ENCODE data around the gene ABCA4. TPM values are rescaled to one million over a fixed set of nuclear protein-coding genes. Genes with fewer than 3 reads are reported as not detected.
"Not testable (repeated sequence)": the region's sequence is repeated elsewhere in the genome, so short reads cannot be mapped to it uniquely, and the experiment has no call there.

Gene ABCA4
- not detected for polyA plus RNA-seq

DNA sequence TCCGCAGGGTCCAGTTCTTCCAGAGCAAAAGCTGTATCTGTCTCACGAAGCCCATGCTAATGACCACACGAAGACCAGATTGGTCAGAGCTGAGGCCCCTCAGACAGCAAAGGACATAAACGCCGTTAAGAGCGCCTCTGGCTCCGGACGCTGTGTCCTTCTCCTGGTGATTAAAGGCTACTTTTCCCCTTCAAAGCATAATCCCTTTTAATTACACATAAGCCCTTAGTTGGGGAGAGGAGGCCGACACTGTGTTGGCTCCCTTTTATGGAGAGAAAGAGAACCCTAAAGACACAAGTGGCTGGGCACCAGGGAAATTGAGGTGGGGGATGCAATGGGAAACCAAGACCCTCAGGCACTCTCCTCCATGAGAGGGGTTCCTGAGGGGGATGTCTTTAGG, at the start of gene ABCA4:
TSS of gene ABCA4 (minus strand) at position 158 of the 400 bp plus-strand sequence. CDS start at position 55, 103 bp downstream.
- Mint-ChIP-seq H3K27me3 (peaks cover 12% of the 10 kb centered on the region), H3K9me3 (no peaks in the 10 kb centered on the region), H3K4me1 (no peaks in the 10 kb centered on the region), H3K27ac (no peak within 1 kb of the TSS), H3K36me3 (peaks cover 2% of the 10 kb centered on the region), H3K4me3 (no peak within 1 kb of the TSS)

- Mint-ChIP-seq H3K36me3 (no peaks in the 10 kb centered on the region), H3K27ac (no peak overlapping the region), H3K27me3 (peaks cover 2% of the 10 kb centered on the region), H3K9me3 (peaks cover 0 to 1% (median 0%) of the 10 kb centered on the region in 3 donors), H3K4me1 (no peaks in the 10 kb centered on the region), H3K4me3 (no peak overlapping the region)
Observed at GRCh38 chr1:94169126-94169525, 48.2 kb upstream of the ABCA4 start.

GRCh38 chr1:94165843-94166242, 44.9 kb upstream of the ABCA4 start:
- no peak overlapping the region for H3K27ac Mint-ChIP-seq

GRCh38 chr1:94164885-94165284, 43.9 kb upstream of the ABCA4 start:
- not testable (repeated sequence) for H3K27me3 Mint-ChIP-seq, H3K27ac Mint-ChIP-seq, H3K4me3 Mint-ChIP-seq, H3K36me3 Mint-ChIP-seq, H3K9me3 Mint-ChIP-seq, H3K4me1 Mint-ChIP-seq

More at GRCh38 chr1:94165843-94166242, 44.9 kb upstream of the ABCA4 start:
- H3K4me1 Mint-ChIP-seq = no peaks in the 10 kb centered on the region
- H3K9me3 Mint-ChIP-seq = peaks cover 0 to 3% (median 2%) of the 10 kb centered on the region in 3 donors
- H3K27me3 Mint-ChIP-seq = peaks cover 7% of the 10 kb centered on the region
- no peak overlapping the region for H3K4me3 Mint-ChIP-seq
- H3K36me3 Mint-ChIP-seq = no peaks in the 10 kb centered on the region

DNA sequence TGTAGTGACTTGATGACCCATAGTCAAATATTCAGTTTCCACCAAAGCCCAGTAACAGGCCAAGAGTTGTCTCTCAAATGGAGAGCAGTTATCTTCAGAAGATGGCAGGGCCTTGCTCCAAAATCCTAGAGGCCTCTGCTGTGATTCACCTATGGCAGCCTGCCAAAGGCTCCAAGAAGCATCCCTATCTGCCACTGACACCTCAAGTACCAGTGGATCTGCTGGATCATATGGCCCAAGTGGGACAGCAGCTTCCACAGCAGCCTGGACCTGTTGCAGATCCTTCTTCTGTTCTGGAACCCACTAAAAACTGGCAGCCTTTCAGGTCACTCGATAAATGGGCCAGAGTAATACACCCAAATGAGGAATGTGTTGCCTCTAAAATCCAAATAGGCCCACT, 43.2 kb upstream of the ABCA4 start:
- peak overlapping the region in 1 of 4 donors; percentile 39 for H3K4me3 Mint-ChIP-seq
- not testable (repeated sequence) for H3K9me3 Mint-ChIP-seq, H3K36me3 Mint-ChIP-seq, H3K4me1 Mint-ChIP-seq, H3K27me3 Mint-ChIP-seq, H3K27ac Mint-ChIP-seq

DNA sequence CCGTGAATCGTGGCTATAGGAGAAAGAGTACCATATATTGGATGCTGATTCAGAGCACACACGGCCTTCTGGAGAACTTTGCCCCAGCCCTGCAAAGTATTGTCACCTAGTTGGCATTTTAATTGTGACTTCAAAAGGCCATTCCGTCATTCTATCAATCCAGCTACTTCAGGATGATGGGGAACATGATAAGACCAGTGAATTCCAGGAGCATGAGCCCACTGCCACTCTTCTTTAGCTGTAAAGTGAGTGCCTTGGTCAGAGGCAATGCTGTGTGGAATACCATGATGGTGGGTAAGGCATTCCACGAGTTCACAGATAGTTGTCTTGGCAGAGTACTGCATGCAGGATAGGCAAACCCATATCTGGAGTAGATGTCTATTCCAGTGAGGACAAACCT, 42.3 kb upstream of the ABCA4 start:
- not testable (repeated sequence) for H3K36me3 Mint-ChIP-seq, H3K27me3 Mint-ChIP-seq, H3K4me1 Mint-ChIP-seq, H3K9me3 Mint-ChIP-seq, H3K27ac Mint-ChIP-seq, H3K4me3 Mint-ChIP-seq

DNA sequence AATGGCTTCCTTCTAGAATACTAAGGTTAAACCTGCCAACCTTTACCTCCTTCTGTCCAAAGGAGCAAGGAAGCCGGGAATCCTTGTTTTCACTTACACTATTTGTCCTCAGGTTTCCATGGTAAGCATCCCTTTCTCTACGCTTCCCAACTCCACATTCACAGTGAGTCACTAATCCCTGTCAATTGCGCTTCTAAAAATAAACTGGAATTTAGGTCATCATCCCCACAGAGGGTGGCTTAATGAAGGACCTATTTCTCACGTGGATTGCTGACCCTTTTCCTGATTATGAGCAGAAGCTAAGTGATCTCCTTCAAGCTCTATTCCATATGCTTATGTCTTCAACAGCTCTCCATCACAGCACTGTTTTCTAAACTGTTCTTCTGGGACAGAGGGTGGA, 39.9 kb upstream of the ABCA4 start:
- no peak overlapping the region for H3K4me3 Mint-ChIP-seq
- no peaks in the 10 kb centered on the region for H3K36me3 Mint-ChIP-seq
- peaks cover 5% of the 10 kb centered on the region for H3K27me3 Mint-ChIP-seq
- H3K27ac Mint-ChIP-seq = no peak overlapping the region
- H3K4me1 Mint-ChIP-seq = no peaks in the 10 kb centered on the region
- peaks cover 2 to 5% (median 3%) of the 10 kb centered on the region in 3 donors for H3K9me3 Mint-ChIP-seq

DNA sequence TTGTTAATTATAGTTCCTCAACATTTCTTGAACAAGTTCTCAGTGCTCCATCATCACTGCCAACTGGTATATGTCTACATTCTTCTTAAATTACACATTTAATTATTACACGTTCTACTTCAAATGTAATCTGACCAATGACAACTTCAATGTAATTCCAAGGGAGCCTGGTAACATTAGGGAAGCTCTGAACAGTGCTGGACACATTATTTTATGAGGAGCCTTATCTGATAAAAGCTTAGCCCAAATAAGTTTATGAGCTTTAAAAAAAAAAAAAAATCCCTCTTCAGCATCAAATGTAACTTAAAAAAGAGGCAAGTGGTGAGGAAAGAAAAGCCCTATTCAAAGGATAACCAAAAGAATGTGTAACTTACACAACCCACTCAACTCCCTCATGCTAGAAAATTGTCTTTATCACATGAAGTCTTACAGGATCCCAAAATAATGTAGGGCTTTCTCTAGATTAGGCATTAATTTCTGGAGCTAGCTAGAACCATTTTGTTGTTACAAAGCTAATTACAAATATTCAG, 35.2 kb upstream of the ABCA4 start:
- Mint-ChIP-seq H3K4me1 (no peaks in the 10 kb centered on the region), H3K4me3 (no peak overlapping the region), H3K27ac (no peak overlapping the region), H3K27me3 (no peaks in the 10 kb centered on the region), H3K36me3 (peaks cover 2% of the 10 kb centered on the region), H3K9me3 (peaks cover 0 to 3% (median 2%) of the 10 kb centered on the region in 3 donors)

- Mint-ChIP-seq H3K27me3 (no peaks in the 10 kb centered on the region), H3K9me3 (peaks cover 0 to 3% (median 0%) of the 10 kb centered on the region in 3 donors), H3K27ac (no peak overlapping the region), H3K4me1 (no peaks in the 10 kb centered on the region), H3K4me3 (no peak overlapping the region), H3K36me3 (peaks cover 2% of the 10 kb centered on the region)
Observed at GRCh38 chr1:94154989-94155388, 34.0 kb upstream of the ABCA4 start.

- Mint-ChIP-seq H3K27me3 (no peaks in the 10 kb centered on the region), H3K4me3 (no peak overlapping the region), H3K36me3 (peaks cover 2% of the 10 kb centered on the region), H3K27ac (no peak overlapping the region), H3K4me1 (no peaks in the 10 kb centered on the region), H3K9me3 (no peaks in the 10 kb centered on the region)
Observed at GRCh38 chr1:94153133-94153532, 32.2 kb upstream of the ABCA4 start.

DNA sequence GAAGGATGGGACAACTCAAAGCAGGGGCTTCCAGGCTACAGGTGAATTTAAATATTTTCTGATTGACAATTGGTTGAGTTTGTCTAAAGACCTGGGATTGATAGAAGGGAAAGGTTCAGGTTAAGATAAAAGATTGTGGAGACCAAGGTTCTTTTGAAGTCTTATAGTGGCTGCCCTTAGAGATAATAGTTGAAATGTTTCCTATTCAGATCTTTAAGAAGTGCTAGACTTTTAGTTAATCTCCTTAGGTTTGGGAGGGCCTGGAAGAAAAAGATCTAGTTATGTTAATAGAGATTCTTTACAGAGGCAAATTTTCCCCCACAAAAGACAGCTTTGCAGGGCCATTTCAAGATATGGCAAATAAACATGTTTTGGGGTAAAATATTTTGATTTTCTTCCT, 28.2 kb upstream of the ABCA4 start:
- H3K27me3 Mint-ChIP-seq, H3K9me3 Mint-ChIP-seq, H3K4me3 Mint-ChIP-seq, H3K4me1 Mint-ChIP-seq, H3K36me3 Mint-ChIP-seq, H3K27ac Mint-ChIP-seq: not testable (repeated sequence)

GRCh38 chr1:94146273-94146672, 25.3 kb upstream of the ABCA4 start:
- H3K4me3 Mint-ChIP-seq = no peak overlapping the region
- no peak overlapping the region for H3K27ac Mint-ChIP-seq
- H3K27me3 Mint-ChIP-seq = no peaks in the 10 kb centered on the region
- H3K9me3 Mint-ChIP-seq = no peaks in the 10 kb centered on the region
- H3K36me3 Mint-ChIP-seq = no peaks in the 10 kb centered on the region
- H3K4me1 Mint-ChIP-seq = no peaks in the 10 kb centered on the region

DNA sequence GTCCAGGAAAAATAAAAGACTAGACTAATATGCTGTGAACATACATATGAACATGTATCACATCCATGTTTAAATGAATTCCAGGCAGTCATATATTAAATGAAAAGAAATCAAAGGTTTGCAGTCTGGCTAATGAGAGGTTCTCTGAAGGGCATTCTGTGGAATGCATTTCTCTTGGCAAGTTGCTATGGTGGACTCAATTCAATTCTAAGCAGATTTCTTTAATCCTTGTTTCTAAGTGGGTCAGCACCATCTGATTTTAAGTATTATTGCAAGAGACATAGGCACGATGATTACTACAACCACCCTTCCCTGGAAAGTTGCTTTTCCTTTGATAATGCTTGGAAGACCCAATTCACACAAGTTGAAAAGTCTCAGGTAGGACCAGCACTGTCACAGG, 23.9 kb upstream of the ABCA4 start:
- no peaks in the 10 kb centered on the region for H3K4me1 Mint-ChIP-seq
- H3K9me3 Mint-ChIP-seq = no peaks in the 10 kb centered on the region
- H3K27me3 Mint-ChIP-seq = no peaks in the 10 kb centered on the region
- no peaks in the 10 kb centered on the region for H3K36me3 Mint-ChIP-seq
- H3K27ac Mint-ChIP-seq = no peak overlapping the region
- H3K4me3 Mint-ChIP-seq = no peak overlapping the region

DNA sequence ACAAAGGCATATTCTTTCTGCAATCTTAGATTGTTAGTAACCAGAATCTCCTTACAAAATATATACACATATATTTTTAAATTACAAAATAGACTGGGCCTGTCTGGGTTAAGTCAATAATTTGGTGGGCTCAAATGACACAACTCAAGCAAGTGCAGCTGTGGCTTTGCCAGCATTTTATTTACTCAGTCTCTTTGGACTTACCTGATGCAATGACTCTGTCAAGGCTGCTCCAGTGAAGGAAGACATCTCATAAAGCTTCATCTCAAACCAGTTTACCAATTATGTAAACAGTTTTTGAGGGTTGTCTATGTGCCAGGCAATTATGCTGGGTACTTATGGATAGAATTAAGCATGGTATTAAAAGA, 22.8 kb upstream of the ABCA4 start:
- H3K9me3 Mint-ChIP-seq = peaks cover 0 to 4% (median 3%) of the 10 kb centered on the region in 3 donors
- H3K27me3 Mint-ChIP-seq = no peaks in the 10 kb centered on the region

DNA sequence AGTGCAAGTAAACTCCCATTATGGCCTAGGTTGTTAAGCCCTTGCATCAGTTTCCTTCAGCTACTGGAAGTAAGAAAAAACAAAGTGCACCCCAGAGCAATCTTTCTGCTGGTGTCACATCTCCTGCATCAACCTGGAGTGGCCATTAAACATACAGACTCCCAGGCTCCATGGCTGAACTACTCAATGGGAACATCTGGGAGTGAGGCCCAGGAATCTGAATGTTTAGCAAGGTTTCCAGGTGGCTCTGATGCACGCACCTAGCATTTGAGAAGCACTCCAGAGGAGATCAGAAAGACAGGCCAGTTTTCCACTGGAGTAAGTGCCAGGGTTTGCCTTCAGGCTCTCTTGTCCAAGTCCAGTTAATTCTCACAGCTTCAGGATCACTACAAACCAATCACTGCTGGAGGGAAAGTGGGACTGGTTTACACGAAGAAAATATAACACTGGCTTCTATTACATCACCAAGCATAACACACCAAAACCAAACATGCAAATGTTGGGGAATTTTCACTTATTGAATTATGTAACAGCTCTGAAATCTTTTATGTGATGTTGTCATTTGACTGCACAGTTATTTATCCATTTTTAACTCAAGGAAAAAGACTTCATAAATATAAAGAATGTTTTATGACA, 22.3 kb upstream of the ABCA4 start:
- no peak overlapping the region for H3K27ac Mint-ChIP-seq
- no peaks in the 10 kb centered on the region for H3K36me3 Mint-ChIP-seq
- H3K27me3 Mint-ChIP-seq = no peaks in the 10 kb centered on the region
- H3K4me1 Mint-ChIP-seq = no peaks in the 10 kb centered on the region
- no peak overlapping the region for H3K4me3 Mint-ChIP-seq
- H3K9me3 Mint-ChIP-seq = peaks cover 0 to 4% (median 3%) of the 10 kb centered on the region in 3 donors

More for the DNA sequence above, 22.8 kb upstream of the ABCA4 start:
- Mint-ChIP-seq H3K4me1 (no peaks in the 10 kb centered on the region), H3K36me3 (no peaks in the 10 kb centered on the region), H3K4me3 (no peak overlapping the region), H3K27ac (no peak overlapping the region)

GRCh38 chr1:94142583-94142982, 21.6 kb upstream of the ABCA4 start:
- no peak overlapping the region for H3K4me3 Mint-ChIP-seq
- no peaks in the 10 kb centered on the region for H3K36me3 Mint-ChIP-seq
- H3K9me3 Mint-ChIP-seq = peaks cover 0 to 4% (median 3%) of the 10 kb centered on the region in 3 donors
- no peak overlapping the region for H3K27ac Mint-ChIP-seq
- H3K4me1 Mint-ChIP-seq = no peaks in the 10 kb centered on the region
- H3K27me3 Mint-ChIP-seq = no peaks in the 10 kb centered on the region

Data from IgD-negative memory B cell (primary cell).